ENCODE data around the gene GPX4. TPM values are rescaled to one million over a fixed set of nuclear protein-coding genes. Genes with fewer than 3 reads are reported as not detected.

Gene GPX4
- total RNA-seq, 1 donor from 2014 or later = 241 TPM

GRCh38 chr19:1072371-1073015 lies 31.3 kb upstream of the GPX4 start:
- intact Hi-C loops (cut with micrococcal nuclease) = no loop called here
- Mint-ChIP-seq H3K9me3 (no peaks in the 10 kb centered on the region), H3K27ac (peak overlapping the region; percentile 84), H3K4me1 (ENCODE audit: low read depth) (peaks cover 41% of the 10 kb centered on the region), H3K36me3 (ENCODE audit: low read depth) (peaks cover 35% of the 10 kb centered on the region), H3K27me3 (ENCODE audit: insufficient read depth) (no peaks in the 10 kb centered on the region), H3K4me3 (peak overlapping the region; percentile 78)
- DNase-seq (ENCODE audit: low spot score) = no peak

GRCh38 chr19:1073063-1073955 lies 30.5 kb upstream of the GPX4 start:
- H3K36me3 Mint-ChIP-seq (ENCODE audit: low read depth) = peaks cover 39% of the 10 kb centered on the region
- DNase-seq (ENCODE audit: low spot score) = no peak
- intact Hi-C loops (cut with micrococcal nuclease) = no loop called here
- peak overlapping the region; percentile 22 for H3K4me3 Mint-ChIP-seq
- H3K27me3 Mint-ChIP-seq (ENCODE audit: insufficient read depth) = no peaks in the 10 kb centered on the region
- H3K9me3 Mint-ChIP-seq = no peaks in the 10 kb centered on the region
- H3K27ac Mint-ChIP-seq = peak overlapping the region; percentile 61
- peaks cover 45% of the 10 kb centered on the region for H3K4me1 Mint-ChIP-seq (ENCODE audit: low read depth)

GRCh38 chr19:1073956-1074517 lies 29.8 kb upstream of the GPX4 start:
- Mint-ChIP-seq H3K27me3 (ENCODE audit: insufficient read depth) (no peaks in the 10 kb centered on the region), H3K36me3 (ENCODE audit: low read depth) (peaks cover 33% of the 10 kb centered on the region), H3K9me3 (no peaks in the 10 kb centered on the region), H3K27ac (peak overlapping the region; percentile 63), H3K4me3 (peak overlapping the region; percentile 61), H3K4me1 (ENCODE audit: low read depth) (peaks cover 39% of the 10 kb centered on the region)
- no peak for DNase-seq (ENCODE audit: low spot score)
- intact Hi-C loops (cut with micrococcal nuclease) = no loop called here

- Mint-ChIP-seq H3K4me1 (ENCODE audit: low read depth) (peaks cover 35% of the 10 kb centered on the region), H3K36me3 (ENCODE audit: low read depth) (peaks cover 32% of the 10 kb centered on the region), H3K4me3 (peak overlapping the region; percentile 79), H3K9me3 (no peaks in the 10 kb centered on the region), H3K27ac (peak overlapping the region; percentile 90), H3K27me3 (ENCODE audit: insufficient read depth) (no peaks in the 10 kb centered on the region)
- DNase-seq (ENCODE audit: low spot score) = peak; percentile 69
- intact Hi-C loops (cut with micrococcal nuclease) = loop anchor here (5.0 kb wide), 1 partner anchor 58 kb away; no protein-coding TSS in a partner anchor
Observed at GRCh38 chr19:1074544-1075283, 29.1 kb upstream of the GPX4 start.

GRCh38 chr19:1076046-1076386 lies 27.8 kb upstream of the GPX4 start:
- Mint-ChIP-seq H3K4me1 (ENCODE audit: low read depth) (peaks cover 40% of the 10 kb centered on the region), H3K36me3 (ENCODE audit: low read depth) (peaks cover 39% of the 10 kb centered on the region), H3K4me3 (peak overlapping the region; percentile 79), H3K9me3 (no peaks in the 10 kb centered on the region), H3K27me3 (ENCODE audit: insufficient read depth) (no peaks in the 10 kb centered on the region), H3K27ac (peak overlapping the region; percentile 90)
- intact Hi-C loops (cut with micrococcal nuclease) = loop anchor here (2.0 to 5.0 kb wide), 2 partner anchors 55 to 56 kb away; partner anchors contain the start of genes RNU6-2 and TMEM259
- DNase-seq (ENCODE audit: low spot score) = no peak

GRCh38 chr19:1076951-1077350 lies 26.8 kb upstream of the GPX4 start:
- H3K9me3 Mint-ChIP-seq = no peaks in the 10 kb centered on the region
- H3K27ac Mint-ChIP-seq = peak overlapping the region; percentile 92
- no peaks in the 10 kb centered on the region for H3K27me3 Mint-ChIP-seq (ENCODE audit: insufficient read depth)
- peaks cover 37% of the 10 kb centered on the region for H3K36me3 Mint-ChIP-seq (ENCODE audit: low read depth)
- H3K4me1 Mint-ChIP-seq (ENCODE audit: low read depth) = peaks cover 36% of the 10 kb centered on the region
- peak; percentile 93 for DNase-seq (ENCODE audit: low spot score)
- H3K4me3 Mint-ChIP-seq = peak overlapping the region; percentile 80
- intact Hi-C loops (cut with micrococcal nuclease) = loop anchor here (1.0 to 5.0 kb wide), 6 partner anchors 10 to 56 kb away; partner anchors contain the start of genes ARHGAP45, POLR2E, RNU6-2 and TMEM259

GRCh38 chr19:1079566-1080111 lies 24.2 kb upstream of the GPX4 start:
- peak overlapping the region; percentile 54 for H3K4me3 Mint-ChIP-seq
- intact Hi-C loops (cut with micrococcal nuclease) = loop anchor here (5.0 kb wide), 1 partner anchor 53 kb away; no protein-coding TSS in a partner anchor
- peaks cover 33% of the 10 kb centered on the region for H3K36me3 Mint-ChIP-seq (ENCODE audit: low read depth)
- H3K27ac Mint-ChIP-seq = peak overlapping the region; percentile 73
- H3K27me3 Mint-ChIP-seq (ENCODE audit: insufficient read depth) = no peaks in the 10 kb centered on the region
- H3K4me1 Mint-ChIP-seq (ENCODE audit: low read depth) = peaks cover 34% of the 10 kb centered on the region
- DNase-seq (ENCODE audit: low spot score) = peak; percentile 73
- no peaks in the 10 kb centered on the region for H3K9me3 Mint-ChIP-seq

- Mint-ChIP-seq H3K27ac (peak overlapping the region; percentile 67), H3K36me3 (ENCODE audit: low read depth) (peaks cover 40% of the 10 kb centered on the region), H3K4me3 (peak overlapping the region; percentile 26), H3K9me3 (no peaks in the 10 kb centered on the region), H3K27me3 (ENCODE audit: insufficient read depth) (no peaks in the 10 kb centered on the region), H3K4me1 (ENCODE audit: low read depth) (peaks cover 38% of the 10 kb centered on the region)
- intact Hi-C loops (cut with micrococcal nuclease) = no loop called here
- no peak for DNase-seq (ENCODE audit: low spot score)
Observed at GRCh38 chr19:1080360-1081161, 23.2 kb upstream of the GPX4 start.

- Mint-ChIP-seq H3K4me3 (no peak overlapping the region), H3K36me3 (ENCODE audit: low read depth) (peaks cover 34% of the 10 kb centered on the region), H3K9me3 (no peaks in the 10 kb centered on the region), H3K27me3 (ENCODE audit: insufficient read depth) (no peaks in the 10 kb centered on the region), H3K27ac (peak overlapping the region; percentile 29), H3K4me1 (ENCODE audit: low read depth) (peaks cover 31% of the 10 kb centered on the region)
- no peak for DNase-seq (ENCODE audit: low spot score)
- intact Hi-C loops (cut with micrococcal nuclease) = loop anchor here (1.0 kb wide), 2 partner anchors 14 to 18 kb away; partner anchors contain the start of gene ARHGAP45
Observed at GRCh38 chr19:1081301-1082164, 22.3 kb upstream of the GPX4 start.

- no peaks in the 10 kb centered on the region for H3K27me3 Mint-ChIP-seq (ENCODE audit: insufficient read depth)
- H3K27ac Mint-ChIP-seq = peak overlapping the region; percentile 34
- DNase-seq (ENCODE audit: low spot score) = peak; percentile 72
- no peak overlapping the region for H3K4me3 Mint-ChIP-seq
- peaks cover 26% of the 10 kb centered on the region for H3K4me1 Mint-ChIP-seq (ENCODE audit: low read depth)
- no peaks in the 10 kb centered on the region for H3K9me3 Mint-ChIP-seq
- H3K36me3 Mint-ChIP-seq (ENCODE audit: low read depth) = peaks cover 30% of the 10 kb centered on the region
- intact Hi-C loops (cut with micrococcal nuclease) = loop anchor here (1.0 kb wide), 2 partner anchors 15 to 19 kb away; partner anchors contain the start of gene ARHGAP45
Observed at GRCh38 chr19:1082165-1082927, 21.4 kb upstream of the GPX4 start.
